HUDEP-2 (cell line): ENCODE measurements around the gene MTX1.
"Not testable (repeated sequence)": the region's sequence is repeated elsewhere in the genome, so short reads cannot be mapped to it uniquely, and the experiment has no call there.

Experiments used
- DNase-seq, 76 experiments: peaks; one replicate each; lab custom pipeline; 2025; ENCODE audit not compliant: unreplicated experiment in 76 of 76; lab: John Stamatoyannopoulos, UW

The MTX1 gene

DNA sequence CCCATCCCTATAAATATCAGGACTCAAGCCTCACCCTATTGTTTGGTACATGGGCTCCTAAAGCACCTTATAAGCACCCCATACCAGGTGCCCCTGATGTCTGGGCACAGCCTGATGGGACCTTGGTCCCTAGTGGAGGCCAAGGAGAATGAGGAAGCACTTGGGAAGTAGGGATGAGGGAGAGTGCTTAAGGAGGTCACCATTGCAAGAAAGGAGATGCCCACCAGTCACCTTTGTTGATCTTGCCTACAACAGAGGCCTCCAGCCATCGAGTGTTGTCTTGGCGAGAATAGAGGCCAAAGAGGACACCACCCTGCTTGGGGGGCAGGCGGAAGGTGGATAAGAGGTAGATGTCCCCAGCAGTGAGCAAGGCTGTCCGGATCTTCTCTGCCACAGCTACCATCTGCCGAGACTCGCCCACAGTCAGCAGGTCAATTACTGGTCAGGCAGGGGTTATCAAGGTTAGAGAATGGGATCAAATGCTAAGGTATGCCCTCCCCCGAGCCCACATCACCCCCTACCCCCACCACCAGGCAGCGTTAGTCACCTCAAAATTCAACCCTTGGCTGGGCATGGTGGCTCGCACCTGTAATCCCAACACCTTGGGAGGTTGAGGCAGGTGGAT, 2.4 kb upstream of the MTX1 start:
- DNase-seq: no peak

DNA sequence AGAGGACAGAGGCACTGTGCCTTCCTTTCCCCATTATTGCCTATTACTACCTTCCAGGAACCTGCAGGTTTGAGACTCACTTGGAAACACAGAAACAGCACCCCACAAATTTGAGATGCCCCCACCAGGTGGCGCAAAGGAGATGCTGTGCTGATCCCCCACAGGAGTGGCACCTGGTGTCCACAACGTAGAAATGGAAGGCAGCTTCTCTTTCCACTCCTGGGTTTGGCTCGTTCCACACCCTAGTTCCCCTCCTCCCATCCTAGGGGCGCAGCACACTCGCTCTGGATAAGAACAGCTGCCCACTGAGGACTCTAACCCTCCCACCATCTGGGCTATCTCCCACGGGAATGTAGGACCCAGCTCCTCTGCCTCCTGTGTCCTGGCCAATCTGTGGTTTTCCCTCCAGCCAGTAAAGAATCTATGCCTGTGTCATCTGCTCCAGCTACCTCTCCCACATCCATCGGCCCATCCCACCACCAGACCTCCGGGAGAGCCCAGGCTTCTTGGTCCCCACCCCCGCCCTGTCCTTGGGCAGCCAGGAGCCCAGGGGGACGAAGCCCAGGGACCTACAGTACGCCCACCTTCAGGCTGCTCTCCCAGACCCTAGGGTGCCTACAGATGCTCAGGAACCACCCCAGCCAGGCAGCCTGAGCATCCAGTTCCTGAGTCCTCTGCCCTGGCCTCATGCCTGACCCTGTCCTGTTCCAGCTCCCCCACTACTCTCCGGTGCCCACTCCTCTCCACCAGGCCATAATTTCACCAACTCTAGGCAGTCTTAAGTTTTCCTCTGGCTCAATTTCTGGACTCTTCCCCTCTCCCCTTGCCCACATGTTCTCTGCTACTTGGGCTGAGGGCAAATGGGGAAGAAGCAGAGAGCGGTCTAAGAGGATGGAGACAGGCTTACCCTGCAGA, 1.3 kb upstream of the MTX1 start:
- DNase-seq: peak in 73 of 76 experiments; percentile 27 to 89 (median 77)

DNA sequence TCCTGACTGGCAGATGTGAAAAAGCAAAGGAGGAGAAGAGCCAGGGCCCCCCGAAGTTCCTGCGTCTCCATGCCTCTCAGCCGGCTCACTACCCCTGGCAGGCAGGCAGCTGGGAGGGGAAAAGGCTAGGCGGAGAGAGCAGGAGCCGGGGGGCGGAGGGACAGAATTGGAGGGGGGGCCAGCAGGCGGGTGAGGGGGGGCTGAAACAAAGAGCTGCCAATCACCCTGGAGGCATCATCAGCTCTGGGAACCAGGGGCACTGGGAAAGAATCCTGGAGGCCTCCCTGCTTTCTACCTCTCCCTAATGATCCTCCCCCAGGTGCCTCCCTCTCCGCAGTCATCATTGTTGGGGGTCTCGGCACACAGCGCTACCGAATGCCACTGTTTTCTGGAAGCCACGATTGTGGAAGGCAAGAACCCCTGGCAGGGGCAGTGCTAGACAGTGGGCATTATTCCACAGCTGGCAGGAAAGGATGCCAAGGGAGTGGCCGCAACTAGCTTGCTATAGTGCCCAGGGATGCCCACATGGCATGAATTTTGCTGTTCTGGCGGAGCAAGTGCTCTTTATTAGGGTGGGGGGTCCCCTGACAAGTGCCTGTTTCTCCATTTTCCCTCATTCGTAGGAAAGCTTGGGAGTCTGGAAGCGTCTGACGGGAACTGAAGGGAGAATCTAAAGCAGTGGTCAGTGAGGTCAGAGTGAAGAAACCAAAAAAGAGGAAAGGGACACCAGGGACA, 522 bp upstream of the MTX1 start, which contains the start of gene THBS3:
THBS3 (minus strand) TSS at position 92 of the 735 bp plus-strand sequence; CDS start at position 71, 21 bp downstream.
- DNase-seq: peak in 2 of 76 experiments; percentile 9 to 15

DNA sequence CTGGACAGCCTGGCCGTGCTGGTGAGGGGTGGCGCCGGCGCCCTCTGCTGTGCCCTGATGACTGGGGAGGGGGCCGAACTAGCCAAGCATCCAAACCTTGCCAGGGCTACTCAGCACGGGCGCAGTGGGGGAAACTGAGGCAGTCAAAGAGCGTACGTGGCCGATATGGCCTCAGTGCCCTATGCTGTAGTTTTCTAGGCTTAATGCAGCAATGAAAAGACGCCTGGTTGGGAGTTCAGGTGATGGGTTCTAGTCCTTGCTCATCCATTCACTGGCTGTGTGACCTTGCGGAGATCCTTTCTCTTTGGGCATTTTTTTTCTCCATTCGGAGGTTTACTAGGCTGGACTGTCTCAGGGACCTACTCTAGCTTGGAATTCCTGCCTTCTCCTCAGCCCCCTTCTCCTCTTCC, 822 bp downstream of the MTX1 start:
- DNase-seq: no peak

DNA sequence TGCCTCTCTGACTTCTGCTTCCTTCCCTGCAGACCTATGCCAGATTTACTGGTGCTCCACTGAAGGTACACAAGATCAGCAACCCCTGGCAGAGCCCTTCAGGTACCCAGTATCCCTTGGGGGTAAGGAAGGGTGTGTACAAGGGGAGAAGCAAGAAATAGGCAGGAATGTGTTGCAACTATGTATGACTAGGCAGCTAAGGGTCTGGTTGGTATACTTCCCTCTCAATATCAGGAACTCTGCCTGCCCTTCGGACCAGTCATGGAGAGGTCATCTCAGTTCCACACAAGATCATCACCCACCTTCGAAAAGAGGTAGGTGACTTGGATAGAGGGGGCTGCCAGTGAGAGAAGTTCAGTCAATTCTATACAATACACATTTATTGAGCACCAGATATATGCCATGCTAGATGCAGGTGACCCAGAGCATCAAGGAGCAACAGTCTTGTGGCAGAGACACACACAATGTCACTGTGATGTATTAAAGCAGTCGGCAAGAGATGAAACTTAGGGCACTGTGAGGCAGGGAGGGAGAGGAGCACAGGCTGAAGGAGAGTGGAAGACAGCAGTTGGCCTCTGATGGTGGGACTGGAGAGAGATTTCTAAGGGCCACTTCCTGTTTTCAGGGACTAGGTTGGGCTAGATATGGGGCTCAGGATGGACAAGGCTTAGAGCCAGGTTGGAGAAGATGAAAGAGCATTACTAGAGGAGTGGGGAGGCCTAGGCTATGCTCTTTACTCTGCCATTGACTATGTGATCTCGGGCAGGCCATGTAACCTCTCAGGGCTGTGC, 2.0 kb downstream of the MTX1 start:
- no peak for DNase-seq

DNA sequence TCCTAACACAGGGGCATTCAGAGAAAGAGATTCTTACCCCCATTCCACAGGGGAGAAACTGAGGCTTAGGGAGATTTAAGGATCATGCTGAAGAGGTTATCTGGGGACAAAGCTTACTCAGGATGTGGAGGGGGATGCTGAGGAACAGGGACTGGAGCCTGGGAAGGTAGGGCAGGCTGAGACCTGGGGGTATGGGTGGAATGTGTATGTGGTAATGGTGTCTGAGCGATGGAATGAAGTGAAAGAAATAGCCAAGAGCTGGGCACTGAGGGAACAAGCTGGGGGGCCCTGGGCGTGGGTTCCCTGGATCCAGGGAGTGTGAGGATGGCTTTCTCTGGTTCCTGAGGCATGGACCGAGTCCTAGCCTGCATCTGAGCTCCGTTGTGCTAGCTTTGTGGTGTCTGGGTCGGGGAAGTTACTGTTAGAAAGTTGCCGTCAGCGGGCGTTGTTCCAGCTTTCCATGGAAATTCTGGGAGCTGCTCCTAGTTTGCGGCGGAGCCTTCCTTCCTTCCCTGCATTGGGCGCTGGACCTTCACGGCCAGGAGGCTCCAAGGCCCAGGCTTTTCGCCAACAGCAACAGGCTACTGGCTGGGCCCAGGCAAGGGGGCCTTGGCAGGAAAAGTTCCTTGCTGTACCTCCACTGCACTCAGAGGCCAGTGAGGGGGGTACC, 3.0 kb downstream of the MTX1 start:
- DNase-seq: not testable (repeated sequence)

DNA sequence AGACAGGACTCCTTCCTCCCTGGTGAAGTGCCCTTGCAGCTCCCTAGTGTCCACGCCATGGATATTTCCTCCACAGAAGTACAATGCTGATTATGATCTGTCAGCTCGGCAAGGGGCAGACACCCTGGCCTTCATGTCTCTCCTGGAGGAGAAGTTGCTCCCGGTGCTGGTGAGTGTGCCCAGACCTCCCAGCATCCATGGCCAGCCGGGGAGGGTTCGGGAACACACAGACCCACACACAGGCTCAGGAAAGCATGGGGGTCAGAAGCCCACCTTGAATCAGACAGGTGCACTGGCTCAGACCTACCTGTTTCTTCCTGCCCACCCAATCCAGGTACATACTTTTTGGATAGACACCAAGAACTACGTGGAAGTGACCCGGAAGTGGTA, 3.6 kb downstream of the MTX1 start:
- not testable (repeated sequence) for DNase-seq

DNA sequence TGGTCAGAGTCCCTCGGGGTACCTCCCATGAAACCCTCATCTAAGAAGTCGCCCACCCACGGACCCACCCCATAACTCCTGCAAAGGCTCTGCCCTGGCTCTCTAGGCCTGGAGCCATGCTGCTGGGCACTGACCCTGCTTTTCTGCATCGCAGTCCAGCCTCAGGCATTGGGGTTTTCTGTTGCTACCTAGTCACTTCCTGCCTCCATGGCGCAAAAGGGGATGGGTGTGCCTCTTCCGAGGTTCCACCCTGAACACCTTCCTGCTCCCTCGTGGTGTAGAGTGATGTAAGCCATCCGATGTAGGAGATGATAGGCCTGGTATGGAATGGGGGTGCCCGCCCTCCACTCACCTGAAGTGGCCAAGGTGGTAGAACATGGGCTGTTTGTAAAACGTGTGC, 6.2 kb downstream of the MTX1 start:
- not testable (repeated sequence) for DNase-seq

DNA sequence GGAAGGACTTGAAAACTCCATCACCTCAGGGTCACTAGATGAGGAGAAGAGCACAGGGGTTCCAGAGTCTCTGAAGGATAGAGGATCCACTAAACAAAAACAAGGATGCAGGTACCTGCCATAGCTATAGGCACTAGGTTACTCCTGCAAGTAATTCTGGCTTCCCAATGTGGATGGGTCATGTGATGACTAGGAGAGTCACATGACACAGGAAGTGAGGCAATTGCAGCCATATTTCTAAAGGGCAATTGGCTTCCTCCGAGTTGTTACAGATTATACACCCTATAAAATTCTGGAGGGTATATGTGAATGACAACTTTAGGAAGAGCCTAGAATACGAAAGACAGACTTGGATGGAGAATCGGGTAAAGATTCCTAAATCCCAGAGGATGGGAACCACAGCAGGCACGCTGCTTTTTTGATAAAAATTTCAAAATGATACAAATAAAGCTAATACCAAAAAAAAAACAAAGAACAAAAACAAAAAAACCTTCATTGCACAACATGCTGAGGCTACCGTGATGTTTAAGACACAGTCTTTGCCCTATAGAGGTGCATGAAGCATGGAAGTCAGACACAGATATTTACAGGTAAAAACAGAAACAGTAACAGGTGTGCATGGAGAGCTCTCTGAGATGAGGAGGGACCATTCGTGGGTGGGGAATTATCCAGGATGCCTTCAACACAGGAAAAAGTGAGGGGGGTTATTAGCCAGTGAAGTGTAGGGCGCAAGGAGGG, 10.5 kb downstream of the MTX1 start:
- peak in 25 of 76 experiments; percentile 4 to 51 (median 23) for DNase-seq

DNA sequence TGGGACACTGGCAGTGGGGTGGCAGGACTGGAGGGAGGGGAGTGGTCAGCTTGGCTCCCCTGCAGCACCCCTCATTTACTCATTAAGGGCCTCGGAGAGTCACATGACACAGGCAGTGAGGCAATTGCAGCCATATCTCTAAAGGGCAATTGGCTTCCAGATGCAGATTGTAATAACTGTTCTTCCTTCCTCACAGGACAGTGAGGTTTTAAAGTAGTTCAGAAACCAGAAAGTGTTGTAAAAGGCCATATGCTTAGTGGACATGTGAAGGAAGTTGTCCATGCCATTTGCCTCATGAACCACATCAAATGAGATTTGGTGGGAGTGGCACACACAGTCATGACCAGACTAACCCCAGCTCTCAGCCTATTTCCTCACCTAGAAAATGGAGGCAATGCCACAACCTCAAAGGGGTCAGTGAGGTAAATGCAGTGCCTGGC, 11.1 kb downstream of the MTX1 start:
- DNase-seq: peak in 2 of 76 experiments; percentile 13 to 21

DNA sequence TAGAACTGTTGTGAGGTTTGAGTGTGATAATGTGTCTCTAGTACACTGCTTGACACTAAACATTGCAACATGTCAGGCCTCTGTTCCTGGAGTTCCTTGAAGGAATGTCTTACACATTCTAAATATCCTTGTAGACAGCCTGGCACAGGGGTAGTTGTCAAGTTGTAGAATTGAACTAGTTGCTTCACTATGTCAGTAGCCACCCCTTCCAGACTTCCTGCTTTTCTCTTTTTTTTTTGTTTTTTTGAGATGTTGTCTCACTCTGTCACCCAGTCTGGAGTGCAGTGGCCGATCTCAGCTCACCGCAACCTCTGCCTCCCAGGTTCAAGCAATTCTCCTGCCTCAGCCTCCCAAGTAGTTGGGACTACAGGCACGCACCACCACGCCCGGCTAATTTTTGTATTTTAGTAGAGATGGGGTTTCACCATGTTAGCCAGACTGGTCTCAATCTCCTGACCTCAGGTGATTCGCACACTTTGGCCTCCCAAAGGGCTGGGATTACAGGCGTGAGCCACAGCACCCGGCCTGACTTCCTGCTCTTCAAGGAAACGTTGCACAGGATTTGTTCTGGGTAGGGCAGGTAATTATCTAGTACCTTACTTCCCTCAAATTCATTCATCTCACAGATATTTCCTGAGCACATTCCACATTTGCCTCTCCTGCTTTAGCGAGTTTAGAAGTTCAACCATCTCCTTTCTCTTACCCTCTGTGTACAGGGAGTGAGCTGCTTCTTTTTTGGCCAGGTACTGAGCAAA, 11.9 kb downstream of the MTX1 start:
- not testable (repeated sequence) for DNase-seq

DNA sequence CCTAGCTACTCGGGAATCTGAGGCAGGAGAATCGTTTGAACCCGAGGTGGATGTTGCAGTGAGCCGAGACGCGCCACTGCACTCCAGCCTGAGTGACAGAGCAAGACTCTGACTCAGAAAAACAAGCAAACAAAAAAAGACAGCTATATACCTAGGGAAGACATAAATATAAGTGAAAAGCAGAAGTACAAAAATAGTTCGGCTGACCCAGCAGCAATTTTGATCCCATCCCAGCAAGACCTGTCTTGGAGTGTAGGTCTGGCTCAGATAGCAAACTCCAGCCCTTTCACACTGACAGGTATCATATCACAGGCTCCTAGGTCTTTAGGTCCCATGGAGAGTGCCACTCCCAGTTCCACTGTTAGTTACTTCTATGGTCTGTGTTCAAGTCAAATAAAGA, 14.6 kb downstream of the MTX1 start:
- DNase-seq: no peak

DNA sequence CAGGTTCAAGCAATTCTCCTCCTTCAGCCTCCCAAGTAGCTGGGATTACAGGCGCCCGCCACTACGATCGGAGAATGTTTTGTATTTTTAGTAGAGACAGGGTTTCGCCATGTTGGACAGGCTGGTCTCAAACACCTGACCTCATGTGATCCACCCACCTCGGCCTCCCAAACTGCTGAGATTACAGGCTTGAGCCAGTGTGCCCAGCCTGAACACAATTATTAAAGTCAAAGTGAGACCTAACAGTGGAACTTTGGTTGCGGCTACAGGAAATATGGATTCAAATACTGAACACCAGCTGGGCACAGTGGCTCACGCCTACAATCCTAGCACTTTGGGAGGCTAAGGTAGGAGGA, 16.9 kb downstream of the MTX1 start:
- not testable (repeated sequence) for DNase-seq

DNA sequence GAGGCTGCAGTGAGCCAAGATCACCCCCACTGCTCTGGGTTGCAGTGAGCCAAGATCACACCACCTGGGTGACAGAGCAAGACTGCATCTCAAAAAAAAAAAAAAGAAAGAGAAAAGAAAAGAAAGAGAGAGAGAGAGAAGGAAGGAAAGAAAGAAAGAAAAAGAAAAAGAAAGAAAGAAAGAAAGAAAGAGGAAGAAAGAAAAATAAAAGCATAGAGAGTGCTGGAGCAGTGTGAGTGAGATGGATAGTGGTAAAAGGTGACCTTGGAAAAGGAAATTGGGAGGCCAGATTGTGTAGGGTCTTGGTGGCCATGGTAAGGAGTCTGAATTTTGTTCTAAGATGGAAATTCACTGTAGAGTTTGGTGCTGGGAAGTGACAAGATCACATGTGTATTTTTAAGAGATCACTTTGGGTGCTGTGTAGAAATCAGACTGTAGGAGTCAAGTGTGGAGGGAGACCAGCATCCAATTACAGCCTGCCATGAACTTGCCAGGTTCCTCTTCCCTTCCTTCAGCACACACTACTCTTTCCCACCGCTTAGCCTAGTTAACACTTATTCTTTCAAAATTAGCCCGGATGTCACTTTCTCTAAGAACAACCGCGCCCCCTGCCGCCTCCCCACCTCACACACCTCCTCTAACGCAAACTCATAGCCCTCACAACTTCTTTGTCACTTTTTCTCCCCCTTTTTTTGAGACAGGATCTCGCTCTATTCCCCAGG, 17.9 kb downstream of the MTX1 start:
- peak in 64 of 76 experiments; percentile 19 to 79 (median 55) for DNase-seq

DNA sequence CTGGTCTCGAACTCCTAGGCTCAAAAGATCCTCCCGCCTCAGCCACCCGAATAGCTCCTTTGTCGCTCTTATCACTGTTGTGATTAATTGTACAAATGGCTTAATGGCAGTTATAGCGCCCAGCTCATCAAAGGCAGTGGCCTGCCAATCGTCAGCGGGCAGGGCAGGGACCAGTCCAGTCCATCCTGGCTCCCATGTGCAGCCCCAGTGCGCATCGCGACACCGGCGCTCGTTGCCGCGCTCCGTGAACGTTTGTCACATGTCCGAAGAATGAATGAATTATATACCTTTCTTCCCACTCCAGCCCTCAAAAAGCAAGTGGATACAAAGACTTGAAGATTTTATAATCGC, 18.4 kb downstream of the MTX1 start:
- peak in 53 of 76 experiments; percentile 14 to 79 (median 51) for DNase-seq

DNA sequence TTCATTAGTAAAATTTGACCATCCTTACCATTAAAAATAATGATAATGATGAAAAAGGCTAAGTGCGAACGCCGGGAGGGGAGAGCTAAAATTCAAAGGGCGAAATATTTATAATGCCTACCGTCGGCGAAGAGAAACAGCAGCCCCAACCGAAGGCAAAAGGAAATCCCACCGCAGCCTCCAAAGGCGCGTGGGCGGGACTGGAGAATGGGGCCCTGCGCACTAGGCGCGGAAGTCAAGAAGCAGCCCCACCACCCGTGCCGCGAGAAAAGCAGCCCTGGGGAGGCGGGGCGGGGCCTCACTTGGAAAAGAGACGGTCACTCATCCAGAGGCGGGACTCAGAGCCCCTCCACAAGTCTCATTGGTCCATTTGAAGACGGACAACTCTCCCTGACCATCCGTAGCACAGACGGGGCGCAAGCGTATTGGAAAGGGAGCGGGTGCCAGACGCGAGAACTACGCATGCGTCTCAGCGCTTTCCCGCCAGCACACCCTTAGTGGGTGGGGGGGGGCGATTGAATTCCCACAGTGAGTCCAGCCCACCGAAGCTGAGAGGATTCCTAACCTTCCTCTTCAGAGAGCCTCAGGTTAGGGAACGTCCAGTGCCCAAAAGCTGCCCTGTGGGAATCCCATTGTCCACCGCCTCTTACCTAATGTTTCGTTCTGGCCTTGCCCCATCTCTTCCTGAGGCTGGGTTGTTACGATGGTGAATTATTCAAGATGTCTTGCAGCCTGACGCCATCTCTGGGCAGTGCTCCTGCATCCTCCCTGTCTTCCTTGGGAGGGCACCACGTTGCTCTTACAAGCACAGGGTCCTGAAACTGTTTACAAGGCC, 19.0 kb downstream of the MTX1 start:
- peak in 75 of 76 experiments; percentile 75 to 99 (median 97) for DNase-seq

DNA sequence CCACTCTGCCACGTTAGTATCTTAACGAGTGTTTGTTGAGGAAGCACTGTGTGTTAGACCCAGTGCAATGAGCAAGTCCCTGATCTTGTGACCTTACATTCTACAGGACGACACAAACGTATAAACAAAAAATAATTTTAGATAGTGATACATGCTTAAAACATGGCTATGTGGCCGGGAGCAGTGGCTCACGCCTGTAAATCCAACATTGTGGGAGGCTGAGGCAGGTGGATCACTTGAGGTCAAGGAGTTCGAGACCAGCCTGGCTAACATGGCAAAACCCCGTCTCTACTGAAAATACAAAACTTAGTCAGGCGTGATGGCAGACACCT, 19.6 kb downstream of the MTX1 start:
- DNase-seq: no peak
